HepG2 (cell line): ENCODE results near the gene HEY2. TPM values are rescaled to one million over a fixed set of nuclear protein-coding genes. Genes with fewer than 3 reads are reported as not detected.

ENCODE experiments used
- ARHGAP35 ChIP-seq: sonication (generic); formaldehyde crosslinking; IDR thresholded peaks from 2 replicates; pipeline ENCODE4 v1.9.0; 2022; ENCODE audit warnings: mild to moderate bottlenecking, inconsistent platforms, moderate library complexity, missing genetic modification reagents, borderline replicate concordance
- KLF16 ChIP-seq, 2 experiments: sonication (generic) in 1 of 2; formaldehyde crosslinking in 1 of 2; IDR thresholded peaks; 2 replicates each; pipeline versions ENCODE4 v1.6.1 to v1.8.0; 2016 to 2023; ENCODE audit warnings: missing genetic modification reagents in 2 of 2, missing compliant biosample characterization in 1 of 2
- MXI1 ChIP-seq: IDR thresholded peaks from 3 replicates; pipeline ENCODE4 v1.6.1; 2012; ENCODE audit warnings: low read depth, low read length, inconsistent platforms, borderline replicate concordance
- SMAD1 ChIP-seq: sonication (generic); formaldehyde crosslinking; IDR thresholded peaks from 2 replicates; pipeline ENCODE4 v1.4.0; 2020; ENCODE audit warnings: missing genetic modification reagents, low read depth, mild to moderate bottlenecking, borderline replicate concordance
- ZNF143 ChIP-seq: sonication (generic); formaldehyde crosslinking; IDR thresholded peaks from 2 replicates; pipeline ENCODE4 v1.4.0; 2020; ENCODE audit warnings: missing genetic modification reagents
- ZNF331 ChIP-seq: sonication (generic); formaldehyde crosslinking; IDR thresholded peaks from 2 replicates; pipeline ENCODE4 v1.4.0; 2020; ENCODE audit warnings: missing genetic modification reagents
- ZNF570 ChIP-seq: sonication (generic); formaldehyde crosslinking; IDR thresholded peaks from 2 replicates; pipeline ENCODE4 v1.4.0; 2020; ENCODE audit warnings: mild to moderate bottlenecking, missing genetic modification reagents, borderline replicate concordance
- ZNF766 ChIP-seq: sonication (generic); formaldehyde crosslinking; IDR thresholded peaks from 2 replicates; pipeline ENCODE4 v1.5.0; 2020; ENCODE audit warnings: missing genetic modification reagents, borderline replicate concordance
- ZNF891 ChIP-seq: sonication (generic); formaldehyde crosslinking; IDR thresholded peaks from 2 replicates; pipeline ENCODE4 v1.5.0; 2020; ENCODE audit warnings: mild to moderate bottlenecking, missing genetic modification reagents
- polyA plus RNA-seq, 8 experiments: library from polyadenylated mRNA; depleted of rRNA in 3 of 8; stranded (reverse) in 7 of 8; unstranded in 1 of 8; fragments of >200 nt; fragmentation: Illumina TruSeq in 4 of 8; extraction: Trizol in 4 of 8; gene quantifications; 2 replicates each; pipeline versions ENCODE4 v1.2.1 to v1.2.3, GENCODE V29; 2011 to 2016; ENCODE audit warnings: low read depth in 4 of 8, missing spikeins in 1 of 8, mixed read lengths in 1 of 8; ENCODE audit not compliant: insufficient read depth in 1 of 8
- total RNA-seq, 5 experiments: library from RNA; depleted of rRNA; stranded (reverse); fragments of >200 nt; fragmentation: Illumina TruSeq; extraction: Trizol; gene quantifications; 2 replicates each; pipeline ENCODE4 v1.2.3, GENCODE V29; 2016; ENCODE audit warnings: low read depth in 1 of 5
- TF ChIP-seq, protein P1 (sequence below): sonication (generic); formaldehyde crosslinking; IDR thresholded peaks from 2 replicates; pipeline ENCODE4 v1.5.0; 2020; ENCODE audit warnings: missing genetic modification reagents
- TF ChIP-seq, protein P2 (sequence below): sonication (generic); formaldehyde crosslinking; IDR thresholded peaks from 2 replicates; pipeline ENCODE4 v1.9.0; 2022; ENCODE audit warnings: missing genetic modification reagents, mild to moderate bottlenecking, borderline replicate concordance
- TF ChIP-seq, protein P3 (sequence below): sonication (generic); formaldehyde crosslinking; IDR thresholded peaks from 2 replicates; pipeline ENCODE4 v1.4.0; 2020; ENCODE audit warnings: missing genetic modification reagents, mild to moderate bottlenecking, borderline replicate concordance
- TF ChIP-seq, protein P4 (sequence below): sonication (generic); formaldehyde crosslinking; IDR thresholded peaks from 2 replicates; pipeline ENCODE4 v1.5.1; 2020; ENCODE audit warnings: missing genetic modification reagents, mild to moderate bottlenecking, borderline replicate concordance
- TF ChIP-seq, protein P5 (sequence below): IDR thresholded peaks from 2 replicates; pipeline ENCODE4 v1.4.0; 2020; ENCODE audit warnings: mild to moderate bottlenecking, missing genetic modification reagents
- TF ChIP-seq, protein P6 (sequence below): sonication (generic); formaldehyde crosslinking; IDR thresholded peaks from 2 replicates; pipeline ENCODE4 v1.4.0; 2020; ENCODE audit warnings: missing genetic modification reagents
- TF ChIP-seq, protein P7 (sequence below): sonication (generic); formaldehyde crosslinking; conservative IDR thresholded peaks from 2 replicates; pipeline ENCODE4 v1.8.0; 2022; ENCODE audit warnings: mild to moderate bottlenecking, moderate library complexity, missing genetic modification reagents

Gene HEY2
- total and polyA plus RNA-seq, 2 of the 13 experiments (the other 11 are each of a cell fraction or from before 2014, with no cell fraction given): 0.04 TPM

DNA sequence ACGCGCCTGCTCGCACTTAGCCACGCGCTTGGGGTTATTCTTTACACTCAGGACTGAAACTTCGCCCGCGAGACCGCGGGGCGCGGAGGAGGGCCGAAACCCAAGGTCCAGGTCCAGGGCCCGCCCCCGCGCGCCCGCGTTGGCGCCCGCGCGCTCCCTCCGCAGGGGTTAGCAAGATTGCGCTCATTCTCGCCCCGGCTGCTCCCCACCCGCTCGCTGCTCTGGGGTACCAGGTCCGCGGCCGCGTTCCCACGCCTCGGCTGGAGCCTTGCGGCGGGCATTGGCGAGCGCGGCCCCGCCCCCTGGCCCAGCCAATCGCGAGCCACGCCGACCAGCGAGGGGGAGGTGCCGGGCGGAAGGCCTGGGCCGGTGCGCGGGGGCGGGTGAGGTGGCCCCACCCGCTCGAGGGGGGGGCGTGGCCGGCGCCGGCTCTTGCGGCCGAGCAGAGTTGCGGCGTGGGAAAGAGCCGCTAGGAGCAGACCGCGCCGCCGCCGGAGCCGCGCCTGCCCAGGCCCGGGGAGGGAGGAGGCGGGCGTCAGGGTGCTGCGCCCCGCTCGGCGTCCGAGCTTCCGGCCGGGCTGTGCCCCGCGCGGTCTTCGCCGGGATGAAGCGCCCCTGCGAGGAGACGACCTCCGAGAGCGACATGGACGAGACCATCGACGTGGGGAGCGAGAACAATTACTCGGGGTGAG is at the start of gene HEY2 (continued):
- TF ChIP-seq, protein P1, sequence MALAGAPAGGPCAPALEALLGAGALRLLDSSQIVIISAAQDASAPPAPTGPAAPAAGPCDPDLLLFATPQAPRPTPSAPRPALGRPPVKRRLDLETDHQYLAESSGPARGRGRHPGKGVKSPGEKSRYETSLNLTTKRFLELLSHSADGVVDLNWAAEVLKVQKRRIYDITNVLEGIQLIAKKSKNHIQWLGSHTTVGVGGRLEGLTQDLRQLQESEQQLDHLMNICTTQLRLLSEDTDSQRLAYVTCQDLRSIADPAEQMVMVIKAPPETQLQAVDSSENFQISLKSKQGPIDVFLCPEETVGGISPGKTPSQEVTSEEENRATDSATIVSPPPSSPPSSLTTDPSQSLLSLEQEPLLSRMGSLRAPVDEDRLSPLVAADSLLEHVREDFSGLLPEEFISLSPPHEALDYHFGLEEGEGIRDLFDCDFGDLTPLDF (CRISPR knock-in tag): peak; percentile 41; the same call in 1 of the 2 replicates
- TF ChIP-seq SMAD1 (no peak), ZNF143 (CRISPR knock-in tag) (no peak), ARHGAP35 (CRISPR knock-in tag) (no peak), KLF16 (CRISPR knock-in tag; IDR thresholded peaks at IDR 0.05) (peak in 1 of 2 experiments; percentile 87; a peak in 2 of 4 replicates), ZNF891 (peak; percentile 84), ZNF331 (no peak), ZNF766 (CRISPR knock-in tag) (no peak), ZNF570 (CRISPR knock-in tag) (peak; percentile 72; the same call in 1 of the 2 replicates), MXI1 (peak; percentile 80; the same call in 2 of the 3 replicates)
- TF ChIP-seq, protein P2, sequence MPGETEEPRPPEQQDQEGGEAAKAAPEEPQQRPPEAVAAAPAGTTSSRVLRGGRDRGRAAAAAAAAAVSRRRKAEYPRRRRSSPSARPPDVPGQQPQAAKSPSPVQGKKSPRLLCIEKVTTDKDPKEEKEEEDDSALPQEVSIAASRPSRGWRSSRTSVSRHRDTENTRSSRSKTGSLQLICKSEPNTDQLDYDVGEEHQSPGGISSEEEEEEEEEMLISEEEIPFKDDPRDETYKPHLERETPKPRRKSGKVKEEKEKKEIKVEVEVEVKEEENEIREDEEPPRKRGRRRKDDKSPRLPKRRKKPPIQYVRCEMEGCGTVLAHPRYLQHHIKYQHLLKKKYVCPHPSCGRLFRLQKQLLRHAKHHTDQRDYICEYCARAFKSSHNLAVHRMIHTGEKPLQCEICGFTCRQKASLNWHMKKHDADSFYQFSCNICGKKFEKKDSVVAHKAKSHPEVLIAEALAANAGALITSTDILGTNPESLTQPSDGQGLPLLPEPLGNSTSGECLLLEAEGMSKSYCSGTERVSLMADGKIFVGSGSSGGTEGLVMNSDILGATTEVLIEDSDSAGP (CRISPR knock-in tag): peak; percentile 50; the same call in 1 of the 2 replicates
- TF ChIP-seq, protein P3, sequence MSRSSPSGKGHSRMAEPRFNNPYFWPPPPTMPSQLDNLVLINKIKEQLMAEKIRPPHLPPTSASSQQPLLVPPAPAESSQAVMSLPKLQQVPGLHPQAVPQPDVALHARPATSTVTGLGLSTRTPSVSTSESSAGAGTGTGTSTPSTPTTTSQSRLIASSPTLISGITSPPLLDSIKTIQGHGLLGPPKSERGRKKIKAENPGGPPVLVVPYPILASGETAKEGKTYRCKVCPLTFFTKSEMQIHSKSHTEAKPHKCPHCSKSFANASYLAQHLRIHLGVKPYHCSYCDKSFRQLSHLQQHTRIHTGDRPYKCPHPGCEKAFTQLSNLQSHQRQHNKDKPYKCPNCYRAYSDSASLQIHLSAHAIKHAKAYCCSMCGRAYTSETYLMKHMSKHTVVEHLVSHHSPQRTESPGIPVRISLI (CRISPR knock-in tag): 0 out of 2 replicates have a peak, but pooled peaks have one; percentile 22
- TF ChIP-seq, protein P4, sequence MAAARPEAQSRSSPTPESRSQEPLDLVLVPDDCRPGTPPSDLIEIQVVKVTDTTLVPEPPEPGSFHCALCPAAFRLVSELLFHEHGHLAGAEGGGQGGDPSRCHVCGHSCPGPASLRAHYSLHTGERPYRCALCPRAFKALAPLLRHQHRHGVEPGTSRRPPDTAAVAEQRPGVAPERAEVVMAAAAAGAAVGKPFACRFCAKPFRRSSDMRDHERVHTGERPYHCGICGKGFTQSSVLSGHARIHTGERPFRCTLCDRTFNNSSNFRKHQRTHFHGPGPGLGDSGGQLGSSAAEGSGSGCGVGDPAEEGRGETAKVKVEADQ: peak; percentile 63
- TF ChIP-seq, protein P5, sequence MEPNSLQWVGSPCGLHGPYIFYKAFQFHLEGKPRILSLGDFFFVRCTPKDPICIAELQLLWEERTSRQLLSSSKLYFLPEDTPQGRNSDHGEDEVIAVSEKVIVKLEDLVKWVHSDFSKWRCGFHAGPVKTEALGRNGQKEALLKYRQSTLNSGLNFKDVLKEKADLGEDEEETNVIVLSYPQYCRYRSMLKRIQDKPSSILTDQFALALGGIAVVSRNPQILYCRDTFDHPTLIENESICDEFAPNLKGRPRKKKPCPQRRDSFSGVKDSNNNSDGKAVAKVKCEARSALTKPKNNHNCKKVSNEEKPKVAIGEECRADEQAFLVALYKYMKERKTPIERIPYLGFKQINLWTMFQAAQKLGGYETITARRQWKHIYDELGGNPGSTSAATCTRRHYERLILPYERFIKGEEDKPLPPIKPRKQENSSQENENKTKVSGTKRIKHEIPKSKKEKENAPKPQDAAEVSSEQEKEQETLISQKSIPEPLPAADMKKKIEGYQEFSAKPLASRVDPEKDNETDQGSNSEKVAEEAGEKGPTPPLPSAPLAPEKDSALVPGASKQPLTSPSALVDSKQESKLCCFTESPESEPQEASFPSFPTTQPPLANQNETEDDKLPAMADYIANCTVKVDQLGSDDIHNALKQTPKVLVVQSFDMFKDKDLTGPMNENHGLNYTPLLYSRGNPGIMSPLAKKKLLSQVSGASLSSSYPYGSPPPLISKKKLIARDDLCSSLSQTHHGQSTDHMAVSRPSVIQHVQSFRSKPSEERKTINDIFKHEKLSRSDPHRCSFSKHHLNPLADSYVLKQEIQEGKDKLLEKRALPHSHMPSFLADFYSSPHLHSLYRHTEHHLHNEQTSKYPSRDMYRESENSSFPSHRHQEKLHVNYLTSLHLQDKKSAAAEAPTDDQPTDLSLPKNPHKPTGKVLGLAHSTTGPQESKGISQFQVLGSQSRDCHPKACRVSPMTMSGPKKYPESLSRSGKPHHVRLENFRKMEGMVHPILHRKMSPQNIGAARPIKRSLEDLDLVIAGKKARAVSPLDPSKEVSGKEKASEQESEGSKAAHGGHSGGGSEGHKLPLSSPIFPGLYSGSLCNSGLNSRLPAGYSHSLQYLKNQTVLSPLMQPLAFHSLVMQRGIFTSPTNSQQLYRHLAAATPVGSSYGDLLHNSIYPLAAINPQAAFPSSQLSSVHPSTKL (CRISPR knock-in tag): peak; percentile 9; the same call in 1 of the 2 replicates
- TF ChIP-seq, protein P6, sequence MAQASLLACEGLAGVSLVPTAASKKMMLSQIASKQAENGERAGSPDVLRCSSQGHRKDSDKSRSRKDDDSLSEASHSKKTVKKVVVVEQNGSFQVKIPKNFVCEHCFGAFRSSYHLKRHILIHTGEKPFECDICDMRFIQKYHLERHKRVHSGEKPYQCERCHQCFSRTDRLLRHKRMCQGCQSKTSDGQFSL (CRISPR knock-in tag): peak; percentile 93
- TF ChIP-seq, protein P7, sequence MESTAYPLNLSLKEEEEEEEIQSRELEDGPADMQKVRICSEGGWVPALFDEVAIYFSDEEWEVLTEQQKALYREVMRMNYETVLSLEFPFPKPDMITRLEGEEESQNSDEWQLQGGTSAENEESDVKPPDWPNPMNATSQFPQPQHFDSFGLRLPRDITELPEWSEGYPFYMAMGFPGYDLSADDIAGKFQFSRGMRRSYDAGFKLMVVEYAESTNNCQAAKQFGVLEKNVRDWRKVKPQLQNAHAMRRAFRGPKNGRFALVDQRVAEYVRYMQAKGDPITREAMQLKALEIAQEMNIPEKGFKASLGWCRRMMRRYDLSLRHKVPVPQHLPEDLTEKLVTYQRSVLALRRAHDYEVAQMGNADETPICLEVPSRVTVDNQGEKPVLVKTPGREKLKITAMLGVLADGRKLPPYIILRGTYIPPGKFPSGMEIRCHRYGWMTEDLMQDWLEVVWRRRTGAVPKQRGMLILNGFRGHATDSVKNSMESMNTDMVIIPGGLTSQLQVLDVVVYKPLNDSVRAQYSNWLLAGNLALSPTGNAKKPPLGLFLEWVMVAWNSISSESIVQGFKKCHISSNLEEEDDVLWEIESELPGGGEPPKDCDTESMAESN (CRISPR knock-in tag): peak; percentile 69; the same call in 1 of the 2 replicates
